Suprapubic skin (tissue), 4 donors: ENCODE results near the gene ERAL1. TPM values are rescaled to one million over a fixed set of nuclear protein-coding genes. Genes with fewer than 3 reads are reported as not detected.

Source experiments
- DNase-seq, 2 donors: peaks; one replicate each; pipeline ENCODE4 v3.0.0-alpha.2; 2019; ENCODE audit warnings: low spot score in 2 of 2
- H3K27ac ChIP-seq: fragments of 200-600 bp; sonication (generic); one replicate; pipeline ENCODE4 v1.5.1; 2019
- H3K27me3 ChIP-seq: fragments of 200-600 bp; sonication (generic); one replicate; pipeline ENCODE4 v1.5.1; 2019
- H3K36me3 ChIP-seq: fragments of 200-600 bp; sonication (generic); one replicate; pipeline ENCODE4 v1.5.1; 2019
- H3K4me1 ChIP-seq: fragments of 200-600 bp; sonication (generic); one replicate; pipeline ENCODE4 v1.5.1; 2019
- H3K4me3 ChIP-seq: fragments of 200-600 bp; sonication (generic); one replicate; pipeline ENCODE4 v1.5.1; 2019; ENCODE audit warnings: mild to moderate bottlenecking
- H3K9me3 ChIP-seq: fragments of 200-600 bp; sonication (generic); one replicate; pipeline ENCODE4 v1.5.1; 2019
- EP300 ChIP-seq: sonication (generic); formaldehyde crosslinking; IDR thresholded peaks from one replicate; pipeline ENCODE4 v1.6.1; 2017; ENCODE audit warnings: antibody characterized with exemption
- POLR2A ChIP-seq, 2 donors: fragments of 450-650 bp; IDR thresholded peaks; one replicate each; pipeline ENCODE4 v1.6.1; 2017; ENCODE audit warnings: antibody characterized with exemption in 2 of 2, mild to moderate bottlenecking in 2 of 2, moderate library complexity in 2 of 2
- POLR2AphosphoS5 ChIP-seq, 3 donors: sonication (generic); formaldehyde crosslinking; IDR thresholded peaks; one replicate each; pipeline ENCODE4 v1.6.1; 2017; ENCODE audit warnings: antibody characterized with exemption in 3 of 3
- WGBS: methylation state at CpG from one replicate; pipeline ENCODE4 v1.1.5; 2018; 5-methylcytosine and 5-hydroxymethylcytosine counted together
- total RNA-seq, 4 donors: library from RNA; depleted of rRNA; stranded (reverse); fragments of >200 nt; gene quantifications; one replicate each; pipeline ENCODE4 v1.1.0, GENCODE V29; 2016
- TF ChIP-seq, protein P1 (sequence below), 2 donors: fragments of 200-600 bp in 1 of 2; fragments of 450-650 bp in 1 of 2; sonication (generic) in 1 of 2; IDR thresholded peaks; one replicate each; pipeline ENCODE4 v1.5.1; 2016 to 2019; ENCODE audit warnings: antibody characterized with exemption in 2 of 2, mild to moderate bottlenecking in 1 of 2, moderate library complexity in 1 of 2

The ERAL1 gene
- total RNA-seq, 4 donors from 2014 or later, result 42.2 to 61.4 (median 45.0) TPM

DNA sequence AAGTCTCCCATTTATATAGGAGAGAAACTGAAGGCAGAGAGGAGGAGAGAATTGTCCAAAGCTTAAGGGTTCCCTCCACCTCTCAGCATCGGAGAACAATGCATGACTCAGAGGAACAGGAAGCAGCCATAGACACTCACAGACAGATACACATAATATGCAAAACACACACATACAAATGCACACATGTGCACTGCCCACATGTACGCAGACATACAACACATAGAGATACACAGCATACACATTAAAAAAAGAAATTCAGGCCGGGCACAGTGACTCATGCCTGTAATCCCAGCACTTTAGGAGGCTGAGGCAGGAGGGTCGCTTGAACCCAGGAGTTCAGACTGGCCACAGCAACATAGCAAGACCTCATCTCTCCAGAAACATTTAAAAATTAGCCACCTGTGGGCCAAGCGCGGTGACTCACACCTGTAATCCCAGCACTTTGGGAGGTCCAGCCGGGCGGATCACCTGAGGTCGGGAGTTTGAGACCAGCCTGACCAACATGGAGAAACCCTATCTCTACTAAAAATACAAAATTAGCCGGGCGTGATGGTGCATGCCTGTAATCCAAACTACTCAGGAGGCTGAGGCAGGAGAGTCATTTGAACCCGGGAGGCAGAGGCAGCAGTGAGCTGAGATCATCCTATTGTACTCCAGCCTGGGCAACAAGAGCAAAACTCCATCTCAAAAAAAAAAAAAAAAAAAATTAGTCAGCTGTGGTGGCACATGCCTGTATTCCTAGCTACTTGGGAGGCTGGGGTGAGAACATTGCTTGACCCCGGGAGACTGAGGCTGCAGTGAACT lies 11.3 kb downstream of the ERAL1 start:
- TF ChIP-seq POLR2AphosphoS5 (IDR thresholded peaks at IDR 0.05) (no peak), POLR2A (IDR thresholded peaks at IDR 0.05) (no peak), EP300 (no peak)
- TF ChIP-seq, protein P1, sequence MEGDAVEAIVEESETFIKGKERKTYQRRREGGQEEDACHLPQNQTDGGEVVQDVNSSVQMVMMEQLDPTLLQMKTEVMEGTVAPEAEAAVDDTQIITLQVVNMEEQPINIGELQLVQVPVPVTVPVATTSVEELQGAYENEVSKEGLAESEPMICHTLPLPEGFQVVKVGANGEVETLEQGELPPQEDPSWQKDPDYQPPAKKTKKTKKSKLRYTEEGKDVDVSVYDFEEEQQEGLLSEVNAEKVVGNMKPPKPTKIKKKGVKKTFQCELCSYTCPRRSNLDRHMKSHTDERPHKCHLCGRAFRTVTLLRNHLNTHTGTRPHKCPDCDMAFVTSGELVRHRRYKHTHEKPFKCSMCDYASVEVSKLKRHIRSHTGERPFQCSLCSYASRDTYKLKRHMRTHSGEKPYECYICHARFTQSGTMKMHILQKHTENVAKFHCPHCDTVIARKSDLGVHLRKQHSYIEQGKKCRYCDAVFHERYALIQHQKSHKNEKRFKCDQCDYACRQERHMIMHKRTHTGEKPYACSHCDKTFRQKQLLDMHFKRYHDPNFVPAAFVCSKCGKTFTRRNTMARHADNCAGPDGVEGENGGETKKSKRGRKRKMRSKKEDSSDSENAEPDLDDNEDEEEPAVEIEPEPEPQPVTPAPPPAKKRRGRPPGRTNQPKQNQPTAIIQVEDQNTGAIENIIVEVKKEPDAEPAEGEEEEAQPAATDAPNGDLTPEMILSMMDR (IDR thresholded peaks at IDR 0.05), result no peak
- no peak for DNase-seq
- no peaks in the 10 kb centered on the region for H3K9me3 ChIP-seq
- no peak overlapping the region for H3K4me3 ChIP-seq
- no peaks in the 10 kb centered on the region for H3K4me1 ChIP-seq
- H3K27ac ChIP-seq, result no peak overlapping the region
- WGBS, result 86% methylated on average over 13 of the region's 13 CpGs
- no peaks in the 10 kb centered on the region for H3K27me3 ChIP-seq
- H3K36me3 ChIP-seq, result peaks cover 5% of the 10 kb centered on the region

- Histone ChIP-seq H3K4me3 (no peak overlapping the region), H3K27me3 (no peaks in the 10 kb centered on the region), H3K4me1 (no peaks in the 10 kb centered on the region), H3K36me3 (no peaks in the 10 kb centered on the region), H3K27ac (no peak overlapping the region), H3K9me3 (no peaks in the 10 kb centered on the region)
- TF ChIP-seq POLR2AphosphoS5 (IDR thresholded peaks at IDR 0.05) (no peak), EP300 (no peak), POLR2A (IDR thresholded peaks at IDR 0.05) (no peak)
- TF ChIP-seq, protein P1 (IDR thresholded peaks at IDR 0.05), result no peak
- no peak for DNase-seq
- 86% methylated on average over 7 of the region's 7 CpGs for WGBS
Measured at GRCh38 chr17:28867276-28867675, 12.5 kb downstream of the ERAL1 start.

GRCh38 chr17:28871056-28871579 lies 16.3 kb downstream of the ERAL1 start:
- H3K27me3 ChIP-seq, result no peaks in the 10 kb centered on the region
- TF ChIP-seq, protein P1 (IDR thresholded peaks at IDR 0.05), result no peak
- no peak for TF ChIP-seq EP300
- no peak for TF ChIP-seq POLR2AphosphoS5 (IDR thresholded peaks at IDR 0.05)
- no peak for TF ChIP-seq POLR2A (IDR thresholded peaks at IDR 0.05)
- H3K27ac ChIP-seq, result no peak overlapping the region
- H3K4me3 ChIP-seq, result no peak overlapping the region
- no peak for DNase-seq
- H3K9me3 ChIP-seq, result no peaks in the 10 kb centered on the region
- 97% methylated on average over 5 of the region's 6 CpGs for WGBS
- no peaks in the 10 kb centered on the region for H3K4me1 ChIP-seq
- H3K36me3 ChIP-seq, result no peaks in the 10 kb centered on the region

DNA sequence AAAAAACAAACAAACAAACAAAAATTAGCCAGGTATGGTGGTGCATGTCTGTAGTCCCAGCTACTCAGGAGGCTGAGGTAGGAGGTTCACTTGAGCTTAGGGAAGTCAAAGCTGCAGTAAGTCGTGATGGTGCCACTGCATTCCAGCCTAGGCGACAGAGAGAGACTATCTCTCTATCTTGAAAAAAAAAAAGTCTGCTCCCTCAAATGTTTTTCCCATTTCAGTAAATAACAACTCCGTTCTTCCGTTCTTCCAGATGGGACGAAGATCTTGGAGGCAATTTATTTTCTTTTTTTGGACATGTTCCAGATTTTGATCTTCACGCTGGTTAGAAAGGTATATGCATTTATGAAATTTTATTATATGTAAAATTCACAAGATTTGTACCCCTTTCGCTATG lies 19.0 kb downstream of the ERAL1 start:
- 86% methylated on average over 7 of the region's 7 CpGs for WGBS
- no peak overlapping the region for H3K4me3 ChIP-seq
- H3K36me3 ChIP-seq, result peaks cover 4% of the 10 kb centered on the region
- no peak overlapping the region for H3K27ac ChIP-seq
- no peaks in the 10 kb centered on the region for H3K27me3 ChIP-seq
- TF ChIP-seq POLR2AphosphoS5 (IDR thresholded peaks at IDR 0.05) (no peak), EP300 (no peak), POLR2A (IDR thresholded peaks at IDR 0.05) (no peak)
- TF ChIP-seq, protein P1 (IDR thresholded peaks at IDR 0.05), result no peak
- no peaks in the 10 kb centered on the region for H3K9me3 ChIP-seq
- no peak for DNase-seq
- H3K4me1 ChIP-seq, result no peaks in the 10 kb centered on the region

DNA sequence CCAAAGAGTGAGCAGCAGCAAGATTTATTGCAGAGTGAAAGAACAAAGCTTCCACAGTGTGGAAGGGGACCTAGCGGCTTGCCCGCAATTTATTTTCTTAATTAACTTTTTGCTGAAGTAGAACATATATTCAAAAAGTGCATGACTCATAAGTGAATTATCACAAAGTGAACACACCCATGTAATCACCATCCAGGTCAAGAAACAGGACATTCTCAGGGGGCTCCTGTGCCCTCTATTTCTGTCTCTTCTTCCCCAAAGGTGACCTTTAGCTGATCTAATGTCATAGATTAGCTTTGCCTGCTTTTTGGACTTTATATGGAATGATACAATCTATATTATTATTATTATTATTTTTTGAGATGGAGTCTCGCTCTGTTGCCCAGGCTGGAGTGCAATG lies 19.9 kb downstream of the ERAL1 start:
- H3K4me3 ChIP-seq, result no peak overlapping the region
- H3K9me3 ChIP-seq, result no peaks in the 10 kb centered on the region
- no peak for DNase-seq
- no peak for TF ChIP-seq POLR2AphosphoS5 (IDR thresholded peaks at IDR 0.05)
- no peak for TF ChIP-seq POLR2A (IDR thresholded peaks at IDR 0.05)
- TF ChIP-seq, protein P1 (IDR thresholded peaks at IDR 0.05), result no peak
- no peak for TF ChIP-seq EP300
- no peaks in the 10 kb centered on the region for H3K4me1 ChIP-seq
- H3K36me3 ChIP-seq, result peaks cover 13% of the 10 kb centered on the region
- WGBS, result 64% methylated on average over 3 of the region's 3 CpGs
- no peak overlapping the region for H3K27ac ChIP-seq
- H3K27me3 ChIP-seq, result no peaks in the 10 kb centered on the region
